Measurements from ENCODE around the gene GSX1.

- TF ChIP-seq POLR2A (IDR thresholded peaks at IDR 0.05; ENCODE audit: low read length), result no peak
- no peak for TF ChIP-seq GATA1 (IDR thresholded peaks at IDR 0.05; ENCODE audit: low read depth, low read length)
Measured at GRCh38 chr13:27833206-27833605, 40.9 kb downstream of the GSX1 start.

All from erythroblast (primary cell).